ENCODE measurements around the gene ATP8B3.
A peak's percentile ranks its signal among the peaks of the same experiment; 100 is the strongest.
"Not testable (repeated sequence)": the region's sequence is repeated elsewhere in the genome, so short reads cannot be mapped to it uniquely, and the experiment has no call there.

Gene ATP8B3

DNA sequence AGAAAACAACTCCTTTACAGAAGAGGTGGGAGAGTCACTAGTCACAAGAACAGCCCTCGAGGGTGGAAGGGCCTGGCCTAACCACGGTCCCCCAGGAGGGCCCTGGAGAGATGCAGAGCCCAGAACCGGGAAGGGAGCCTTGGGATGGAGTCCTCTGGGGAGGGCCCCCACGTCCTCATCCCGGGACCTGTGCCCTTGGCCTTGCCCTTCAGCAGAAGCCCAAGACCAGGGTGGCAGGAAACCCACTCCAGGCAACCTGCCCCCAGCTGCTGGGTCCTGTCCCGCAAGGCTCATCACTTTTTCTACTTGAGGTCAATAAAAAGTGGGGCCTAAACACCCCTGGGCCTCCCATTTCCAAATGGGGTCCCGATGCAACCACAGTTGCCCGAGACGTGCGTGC lies 2.3 kb upstream of the ATP8B3 start:
- DNase-seq: no peak

GRCh38 chr19:1813192-1814182 lies 1.4 kb upstream of the ATP8B3 start:
- no peak for DNase-seq

GRCh38 chr19:1812426-1813191 lies 533 bp upstream of the ATP8B3 start:
- DNase-seq: peak; percentile 23 to 73

- no peak for DNase-seq
These were observed 593 bp downstream of the ATP8B3 start for GRCh38 chr19:1811472-1811894.

GRCh38 chr19:1810439-1811160 lies 1.5 kb downstream of the ATP8B3 start:
- DNase-seq: no peak

DNA sequence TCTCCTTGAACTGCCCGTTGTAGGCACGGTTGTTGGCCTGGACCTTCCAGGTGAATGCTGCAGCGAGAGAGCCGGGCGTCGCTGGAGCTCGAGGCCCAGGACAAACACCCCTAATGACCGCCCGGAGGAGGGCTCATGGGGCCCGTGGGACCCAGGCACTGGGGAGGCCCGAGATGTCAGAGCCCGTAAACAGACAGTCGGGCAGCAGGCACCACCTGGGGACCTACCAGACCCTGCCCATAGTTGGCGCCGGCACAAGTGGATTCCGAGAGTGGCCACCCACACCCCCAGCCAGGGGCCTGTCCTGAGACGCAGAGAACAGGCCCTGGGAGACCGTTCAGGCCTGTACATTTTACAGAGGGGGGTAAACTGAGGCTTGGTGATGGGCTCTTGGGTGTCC lies 2.4 kb downstream of the ATP8B3 start:
- no peak for DNase-seq

- no peak for DNase-seq
These were observed 3.7 kb downstream of the ATP8B3 start for GRCh38 chr19:1808395-1808731.

DNA sequence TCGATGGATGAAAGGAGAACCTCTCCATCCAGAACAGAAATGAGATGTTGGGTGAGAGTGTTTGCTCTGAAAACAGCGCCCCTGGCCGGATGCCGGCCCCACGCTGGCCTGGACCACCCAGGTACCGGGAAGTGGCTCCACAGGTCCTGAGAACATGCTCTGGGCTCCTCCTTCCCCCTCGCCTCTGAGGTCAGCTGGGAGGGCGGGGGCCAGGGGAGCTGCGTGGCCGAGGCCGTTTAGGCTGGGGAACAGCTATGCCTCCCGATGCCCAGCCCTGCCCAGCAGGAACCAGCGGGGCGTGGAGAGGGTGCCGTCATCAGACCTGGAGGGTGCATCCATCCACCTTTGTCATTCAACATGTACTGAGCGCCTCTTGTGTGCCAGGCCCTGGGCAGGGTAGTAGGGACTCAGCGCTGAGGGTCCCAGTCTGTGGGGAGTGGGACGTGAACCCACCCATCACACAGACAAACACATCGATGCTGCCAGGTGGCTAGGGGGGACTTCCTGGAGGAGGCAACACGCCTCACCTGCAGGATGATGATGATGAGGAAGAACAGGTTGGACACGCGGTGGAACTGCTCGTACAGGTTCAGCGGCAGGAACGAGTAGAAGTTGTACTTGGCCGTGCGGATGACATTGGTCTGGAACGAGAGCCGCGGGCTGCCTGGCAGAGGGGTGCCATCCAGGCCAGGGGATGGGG lies 4.2 kb downstream of the ATP8B3 start:
- no peak for DNase-seq

DNA sequence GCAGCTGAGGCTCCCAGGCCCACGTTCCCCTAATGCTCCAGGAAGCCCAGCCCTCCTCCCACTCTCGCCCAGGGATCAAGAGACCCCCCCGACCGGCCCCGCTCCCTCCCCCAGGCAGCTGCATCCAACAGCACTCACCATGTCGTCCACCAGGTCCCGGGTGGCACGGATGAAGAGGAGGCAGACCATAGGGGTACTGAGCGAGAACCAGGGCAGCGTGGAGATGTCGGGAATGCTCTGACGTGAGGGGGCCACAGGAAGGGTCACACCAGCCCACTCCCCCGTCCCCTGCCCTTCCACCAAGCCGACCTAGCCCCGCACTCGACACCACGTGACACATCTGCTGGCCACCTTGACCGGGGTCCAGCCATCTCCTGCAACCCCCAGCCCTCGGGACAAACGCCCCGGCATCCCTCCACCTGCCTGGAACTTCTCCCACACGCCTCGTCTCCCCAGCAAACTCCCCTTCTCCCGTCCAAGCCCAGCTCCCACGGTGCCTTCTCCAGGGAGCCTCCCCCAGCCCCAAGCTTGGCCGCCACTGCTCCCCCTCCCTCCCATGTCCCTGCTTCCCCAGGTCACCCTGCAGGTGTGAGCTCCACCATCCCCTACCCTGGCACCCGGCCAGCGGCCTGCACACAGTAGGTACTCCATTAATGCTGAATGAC lies 4.9 kb downstream of the ATP8B3 start:
- DNase-seq: no peak

- DNase-seq: no peak
These were observed 5.7 kb downstream of the ATP8B3 start for GRCh38 chr19:1806184-1807029.

- no peak for DNase-seq
These were observed 6.5 kb downstream of the ATP8B3 start for GRCh38 chr19:1805401-1806183.

DNA sequence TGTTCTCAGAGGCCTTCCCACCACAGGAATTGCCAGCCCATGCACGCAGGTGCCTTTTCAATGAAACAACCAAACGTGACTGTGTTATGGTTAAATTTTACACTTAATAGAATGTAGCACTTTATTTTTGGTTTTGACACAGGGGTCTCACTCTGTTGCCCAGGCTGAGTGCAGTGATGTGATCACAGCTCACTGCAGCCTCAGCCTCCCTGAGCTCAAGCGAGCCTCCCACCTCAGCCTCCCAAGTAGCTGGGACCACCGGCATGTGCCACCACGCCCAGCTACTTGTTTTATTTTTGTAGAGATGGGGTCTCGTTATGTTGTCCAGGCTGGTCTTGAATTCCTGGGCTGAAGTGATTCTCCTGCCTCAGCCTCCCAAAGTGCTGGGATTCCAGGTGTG lies 7.2 kb downstream of the ATP8B3 start:
- no peak for DNase-seq

DNA sequence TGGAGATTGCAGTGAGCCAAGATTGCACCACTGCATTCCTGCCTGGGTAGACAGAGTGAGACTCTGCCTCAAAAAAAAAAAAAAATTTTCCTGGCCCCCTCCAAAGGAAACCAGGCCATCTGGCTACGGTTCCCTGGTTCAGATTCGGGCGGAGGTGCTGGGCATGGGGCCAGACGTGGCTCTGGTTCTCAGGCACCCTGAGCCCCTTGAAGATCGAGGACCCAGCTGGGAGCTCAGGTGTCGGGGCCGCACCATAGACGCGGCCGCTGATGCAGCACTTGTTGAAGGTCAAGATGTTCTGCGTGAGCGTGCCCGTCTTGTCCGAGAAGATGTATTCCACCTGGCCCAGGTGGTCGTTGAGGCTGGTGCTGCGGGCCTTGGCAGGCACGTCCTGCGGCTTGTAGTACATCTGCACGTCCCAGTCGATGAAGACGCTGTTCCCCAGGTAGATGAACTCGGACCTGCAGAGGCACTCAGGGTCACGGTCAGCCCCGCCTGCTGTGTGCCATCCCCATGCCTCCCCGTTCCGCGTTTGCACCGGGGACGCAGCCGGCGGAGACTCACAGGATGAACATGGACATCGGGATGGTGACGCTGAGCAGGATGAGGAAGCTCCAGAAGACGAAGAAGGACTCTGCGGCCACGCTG lies 12.3 kb downstream of the ATP8B3 start:
- DNase-seq: no peak

GRCh38 chr19:1797313-1797712 lies 14.8 kb downstream of the ATP8B3 start:
- DNase-seq: not testable (repeated sequence)

DNA sequence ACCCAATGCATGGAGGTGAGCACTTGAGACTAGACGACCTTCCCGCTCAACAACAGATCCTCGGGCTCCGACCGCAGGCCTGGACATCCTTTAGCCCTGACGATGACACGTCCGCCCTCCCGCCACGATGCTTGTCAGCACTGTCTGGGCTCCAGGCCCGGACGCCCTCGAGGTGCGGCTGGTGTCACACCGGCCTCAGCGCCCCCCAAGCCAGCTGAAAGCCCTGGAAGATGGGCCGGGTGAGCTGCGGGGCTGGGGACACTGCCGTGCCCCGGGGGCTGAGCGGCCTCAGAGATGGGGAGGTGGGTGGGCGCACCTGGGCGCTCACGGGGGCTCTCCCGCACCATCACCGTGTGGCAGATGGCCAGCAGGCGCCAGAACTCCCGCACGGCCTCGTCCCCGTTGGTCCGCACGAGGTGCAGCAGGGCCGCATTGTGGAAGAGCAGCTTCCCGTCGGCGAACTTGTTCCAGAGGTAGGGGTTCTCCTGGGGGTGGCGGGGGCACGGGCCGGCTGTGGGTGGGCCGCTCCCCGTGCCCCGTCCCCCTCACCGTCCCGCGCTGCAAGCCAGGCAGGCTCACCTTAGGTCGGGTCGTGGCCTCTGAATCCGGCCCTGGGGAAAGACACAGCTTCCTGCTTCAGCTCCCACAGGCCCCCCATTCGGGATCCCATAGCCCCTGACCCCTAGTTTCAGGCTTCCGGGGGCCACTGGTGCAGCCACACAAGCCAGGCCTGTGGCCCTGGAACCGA lies 15.5 kb downstream of the ATP8B3 start:
- DNase-seq: no peak

DNA sequence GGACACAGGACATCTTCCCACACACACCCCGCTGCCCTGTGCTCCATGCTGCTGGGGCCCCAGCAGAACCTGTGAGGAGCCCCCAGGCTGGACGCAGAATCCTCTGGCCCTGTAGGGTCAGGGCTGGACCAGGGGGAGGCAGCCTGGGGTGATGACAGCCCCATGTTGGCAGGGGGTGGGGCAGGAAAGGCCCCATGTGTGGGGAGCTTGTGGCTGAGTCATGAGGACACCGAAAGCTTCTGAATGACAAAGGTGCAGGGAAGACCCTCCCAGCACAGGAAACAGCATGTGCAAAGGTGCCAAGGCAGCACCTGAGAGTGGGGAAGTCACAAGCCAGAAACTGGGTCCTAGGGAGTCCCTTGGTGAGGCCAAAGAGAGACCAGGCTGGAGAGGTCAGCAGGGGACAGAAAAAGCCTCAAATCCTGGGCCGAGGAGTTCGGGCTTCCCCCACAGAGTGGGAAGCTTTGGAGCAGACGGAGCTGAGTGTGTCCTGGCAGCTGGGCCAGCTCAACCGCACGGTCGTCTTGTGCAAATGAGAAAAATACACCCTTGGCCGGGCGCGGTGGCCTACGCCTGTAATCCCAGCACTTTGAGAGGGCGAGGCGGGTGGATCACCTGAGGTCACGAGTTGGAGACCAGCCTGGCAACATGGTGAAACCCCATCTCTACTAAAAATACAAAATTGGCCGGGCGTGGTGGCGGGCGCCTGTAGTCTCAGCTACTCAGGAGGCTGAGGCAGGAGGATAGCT lies 17.5 kb downstream of the ATP8B3 start:
- DNase-seq: no peak

DNA sequence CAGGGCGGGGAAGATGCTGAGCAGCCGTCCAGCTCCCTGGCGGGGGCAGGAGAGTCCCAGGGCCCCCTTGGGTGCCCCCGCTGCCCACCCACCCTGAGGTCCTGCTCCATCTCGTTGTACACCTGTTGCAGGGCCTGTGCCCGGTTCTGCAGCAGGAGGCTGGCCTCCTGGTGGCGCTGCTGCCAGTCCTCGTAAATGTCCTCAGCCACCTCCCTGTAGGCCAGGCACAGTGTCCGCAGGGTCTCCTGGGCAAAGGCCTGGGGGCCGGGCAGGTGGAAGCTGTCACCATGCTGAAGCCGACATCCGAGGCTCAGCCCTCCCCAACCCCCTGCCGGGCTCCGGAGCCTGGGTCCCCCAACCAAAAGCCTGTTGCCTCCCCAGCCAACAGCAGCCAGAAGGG lies 20.2 kb downstream of the ATP8B3 start:
- no peak for DNase-seq
